G401.6 (cell line): ENCODE data around the gene BPIFB4.
"Not testable (repeated sequence)": the region's sequence is repeated elsewhere in the genome, so short reads cannot be mapped to it uniquely, and the experiment has no call there.

Source experiments
- FAIRE-seq: peaks from 2 replicates; lab custom pipeline; 2012; peaks lifted over from hg19 to GRCh38; lab: Jason Lieb, UNC

The BPIFB4 gene

DNA sequence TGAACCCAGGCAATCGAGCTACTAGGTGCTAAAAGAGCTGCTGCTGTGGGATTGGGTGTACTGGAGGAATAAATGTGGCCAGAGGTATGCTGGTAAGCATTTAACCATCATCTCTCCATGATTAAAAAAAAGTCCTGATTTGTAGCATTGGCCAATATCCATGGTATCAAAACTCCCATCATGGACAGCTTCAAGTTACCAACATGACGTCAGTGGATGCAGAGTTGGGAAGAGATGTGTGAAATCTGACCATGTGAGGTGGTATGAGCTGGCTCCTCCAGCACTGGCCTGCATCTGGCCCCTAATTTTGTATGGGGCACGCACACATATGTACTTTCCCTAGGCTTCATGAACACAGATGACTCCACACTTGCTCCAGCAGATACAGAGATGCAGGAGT lies 11.7 kb downstream of the BPIFB4 start:
- no peak for FAIRE-seq

DNA sequence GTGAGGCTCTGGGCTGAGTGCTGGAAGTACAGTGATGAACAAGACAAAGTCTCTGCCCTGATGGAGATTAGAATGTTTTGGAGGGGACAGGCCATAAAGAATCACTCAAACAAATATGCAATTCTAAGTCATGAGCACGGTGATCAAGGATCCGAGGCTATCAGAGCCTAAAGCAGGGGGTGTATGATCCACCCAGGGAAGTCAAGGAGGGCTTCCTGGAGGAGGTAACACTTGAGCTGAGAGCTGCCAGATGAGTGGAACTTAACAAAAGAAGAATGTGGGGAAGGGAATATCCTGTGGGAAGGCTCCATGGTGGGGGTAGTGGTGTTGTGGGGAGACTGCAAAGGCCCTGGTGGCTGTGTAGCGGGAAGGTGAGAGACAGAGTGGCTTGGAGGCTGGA lies 12.2 kb downstream of the BPIFB4 start:
- FAIRE-seq = no peak

DNA sequence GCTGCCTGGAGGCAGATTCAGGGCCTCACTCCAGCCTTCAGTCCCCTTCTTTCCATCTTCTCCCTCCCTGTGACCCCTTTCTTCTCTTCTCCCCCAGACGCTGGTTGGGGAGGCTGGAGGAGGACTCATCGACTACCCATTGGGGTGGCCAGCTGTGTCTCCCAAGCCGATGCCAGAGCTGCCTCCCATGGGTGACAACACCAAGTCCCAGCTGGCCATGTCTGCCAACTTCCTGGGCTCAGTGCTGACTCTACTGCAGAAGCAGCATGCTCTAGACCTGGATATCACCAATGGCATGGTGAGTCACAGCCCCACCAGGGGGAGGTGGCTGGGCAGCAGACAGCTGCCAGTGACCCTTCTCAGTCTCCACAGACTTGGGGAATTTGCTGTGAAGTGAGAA lies 12.9 kb downstream of the BPIFB4 start:
- FAIRE-seq = no peak

DNA sequence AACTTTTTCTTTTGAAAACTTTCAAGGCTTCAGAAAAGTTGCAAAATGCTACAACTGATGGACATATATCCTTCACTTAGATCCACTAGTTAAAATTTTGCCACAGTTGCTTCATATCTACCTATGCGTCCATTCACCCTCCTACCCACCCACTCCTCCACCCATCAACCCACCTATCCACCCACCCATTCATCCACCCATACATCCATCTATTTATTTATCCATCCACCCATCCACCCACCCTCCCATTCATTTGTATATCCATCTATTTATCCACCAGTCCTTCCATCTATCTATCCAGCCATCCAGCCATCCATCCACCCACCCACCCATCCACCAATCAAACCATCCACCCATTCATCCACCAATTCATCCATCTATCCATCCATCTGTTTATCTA lies 13.6 kb downstream of the BPIFB4 start:
- no peak for FAIRE-seq

DNA sequence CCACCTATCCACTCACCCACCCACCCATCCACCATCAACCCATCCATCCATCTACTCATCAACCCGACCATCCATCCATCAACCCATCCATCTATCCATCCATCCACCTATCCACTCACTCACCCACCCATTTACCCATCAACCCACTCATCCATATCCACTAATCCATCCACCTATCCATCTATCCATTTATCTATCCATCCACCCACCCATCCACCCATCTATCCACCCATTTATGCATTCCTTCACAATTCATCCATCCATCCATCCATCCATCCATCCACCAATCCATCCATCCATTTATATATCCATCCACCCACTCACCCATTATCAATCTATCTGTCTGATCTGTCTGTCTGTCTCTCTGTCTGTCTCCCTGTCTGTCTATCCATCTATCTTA lies 14.1 kb downstream of the BPIFB4 start:
- no peak for FAIRE-seq

DNA sequence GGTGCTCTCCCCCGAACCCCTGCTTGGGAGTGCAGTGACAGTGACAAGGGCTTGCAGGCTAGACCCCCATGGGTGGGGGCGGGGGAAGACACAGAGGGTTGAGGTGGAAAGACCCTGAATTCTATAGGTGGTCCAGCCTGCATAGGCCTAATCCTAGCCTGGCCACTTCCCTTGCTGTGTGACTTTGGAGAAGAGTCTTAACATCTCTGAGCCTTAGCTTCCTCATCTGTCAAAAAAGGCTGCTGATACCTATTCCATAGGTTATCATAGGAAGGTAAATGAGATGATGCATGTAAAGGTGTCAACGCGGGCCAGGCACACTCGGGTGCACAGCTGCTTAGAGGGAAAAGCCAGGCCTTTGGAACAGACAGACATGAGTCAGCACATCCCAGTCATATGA lies 15.8 kb downstream of the BPIFB4 start:
- no peak for FAIRE-seq

DNA sequence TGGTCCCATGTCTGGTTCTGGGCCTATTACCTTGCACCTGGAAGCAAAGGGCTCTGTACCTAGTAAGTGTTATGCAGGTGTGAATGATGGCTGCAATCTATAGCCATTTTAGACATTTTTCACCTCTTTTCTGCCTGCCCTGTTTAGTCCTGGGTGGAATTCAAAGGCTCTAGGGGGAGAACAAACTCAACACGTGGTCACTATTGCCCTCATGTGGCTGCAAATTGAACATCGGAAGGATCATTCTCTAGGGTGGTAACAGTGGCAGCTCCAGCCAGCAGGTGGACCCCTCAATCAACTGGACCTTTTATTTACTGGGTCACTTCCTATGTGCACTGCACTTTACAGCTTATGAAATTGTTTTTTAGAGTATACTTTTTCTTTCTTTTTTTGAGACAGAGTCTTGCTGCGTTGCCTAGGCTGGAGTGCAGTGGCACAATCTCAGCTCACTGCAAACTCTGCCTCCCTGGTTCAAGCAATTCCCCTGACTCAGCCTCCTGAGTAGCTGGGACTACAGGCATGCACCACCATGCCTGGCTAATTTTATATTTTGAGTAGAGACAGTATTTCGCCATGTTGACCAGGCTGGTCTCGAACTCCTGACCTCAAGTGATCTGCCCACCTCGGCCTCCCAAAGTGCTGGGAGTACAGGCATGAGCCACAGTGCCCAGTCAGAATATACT lies 16.6 kb downstream of the BPIFB4 start:
- peak; percentile 92 for FAIRE-seq

DNA sequence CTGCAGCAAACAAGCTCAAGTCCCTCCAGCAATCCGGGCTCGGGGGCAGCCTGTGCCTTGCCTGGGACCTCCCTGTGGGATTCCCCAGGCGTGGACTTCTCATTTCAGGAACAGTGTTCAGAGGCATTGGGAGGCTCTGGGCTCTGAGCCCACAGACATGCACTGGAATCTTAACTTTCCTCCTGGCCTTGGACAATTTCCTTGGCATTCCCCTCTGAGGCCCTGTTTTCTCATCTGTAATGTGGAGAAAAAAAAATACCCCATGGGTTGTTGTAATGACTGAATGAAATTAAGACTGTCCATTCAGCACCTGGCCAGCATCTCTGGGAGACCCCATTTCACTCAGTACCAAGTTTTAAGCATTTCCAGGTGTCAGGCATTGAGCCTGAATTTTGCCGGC lies 17.6 kb downstream of the BPIFB4 start:
- no peak for FAIRE-seq

DNA sequence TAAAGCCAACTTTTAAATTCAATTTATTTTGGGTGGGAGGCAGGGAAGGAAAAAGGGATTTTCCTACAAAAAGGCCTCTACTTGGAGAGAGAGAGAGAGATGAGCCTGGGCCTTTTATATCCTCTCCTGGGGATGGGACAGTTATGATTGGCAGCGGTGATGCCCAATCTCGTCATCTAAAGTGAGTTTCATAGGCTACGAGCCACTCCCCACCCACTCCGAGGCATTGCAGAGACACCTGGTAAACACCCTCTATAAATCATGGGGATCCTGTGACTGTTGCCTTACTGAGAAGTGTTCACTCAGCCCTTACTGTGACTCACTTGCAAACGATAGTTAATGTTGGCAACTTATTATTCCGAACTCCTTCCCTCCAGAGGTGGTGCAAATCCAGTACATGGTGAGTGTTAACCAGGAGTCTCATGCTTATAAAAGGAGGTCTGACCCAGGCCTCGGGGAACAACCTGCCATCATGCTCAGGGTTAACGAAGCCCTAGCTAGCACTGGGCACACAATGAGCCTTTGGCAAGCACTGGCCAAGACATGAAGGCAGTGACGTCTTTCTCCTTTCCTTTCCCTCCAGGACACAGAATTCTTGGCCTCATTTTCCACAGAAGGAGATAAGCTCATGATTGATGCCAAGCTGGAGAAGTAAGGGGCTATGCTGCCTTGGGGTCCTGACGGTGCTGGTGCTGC lies 20.5 kb downstream of the BPIFB4 start:
- FAIRE-seq = no peak

DNA sequence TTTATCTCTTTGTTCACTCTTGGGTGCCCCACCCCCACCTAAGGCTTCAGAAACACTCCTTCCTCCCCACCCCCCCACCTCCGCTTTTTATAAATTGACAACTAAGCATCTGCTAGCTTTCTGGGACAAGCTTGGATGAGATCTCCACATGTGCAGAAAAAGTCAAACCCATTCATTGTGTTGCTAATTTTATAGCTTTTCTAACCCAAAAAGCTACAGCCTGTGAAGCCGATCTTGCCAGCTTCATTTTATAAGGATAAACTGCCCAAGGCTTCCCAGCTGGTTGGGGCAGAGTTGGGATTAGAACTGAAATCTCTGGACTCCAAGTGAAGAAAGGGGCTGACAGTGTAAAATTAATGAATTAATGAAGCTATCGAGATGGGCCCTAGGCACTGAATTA lies 24.1 kb downstream of the BPIFB4 start:
- no peak for FAIRE-seq

DNA sequence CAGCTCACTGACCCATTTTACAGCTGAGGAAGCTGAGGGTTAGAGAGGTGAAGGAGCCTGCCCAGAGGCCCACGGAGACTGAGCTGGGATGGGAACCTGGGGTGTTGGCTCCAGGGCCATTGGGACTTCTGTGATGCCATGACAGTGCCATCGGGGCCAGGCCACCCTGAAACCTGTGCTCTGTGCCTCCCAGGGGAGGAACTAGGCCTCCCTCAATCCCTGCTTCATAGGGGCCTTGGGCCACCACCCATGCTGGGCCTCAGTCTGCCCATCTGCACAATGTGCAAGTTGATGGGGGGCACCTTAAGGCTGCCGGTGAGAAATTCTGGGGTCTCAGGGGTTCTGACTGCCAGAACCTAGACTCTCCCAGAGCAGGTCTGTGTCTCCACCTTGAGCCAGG lies 24.9 kb downstream of the BPIFB4 start:
- no peak for FAIRE-seq

DNA sequence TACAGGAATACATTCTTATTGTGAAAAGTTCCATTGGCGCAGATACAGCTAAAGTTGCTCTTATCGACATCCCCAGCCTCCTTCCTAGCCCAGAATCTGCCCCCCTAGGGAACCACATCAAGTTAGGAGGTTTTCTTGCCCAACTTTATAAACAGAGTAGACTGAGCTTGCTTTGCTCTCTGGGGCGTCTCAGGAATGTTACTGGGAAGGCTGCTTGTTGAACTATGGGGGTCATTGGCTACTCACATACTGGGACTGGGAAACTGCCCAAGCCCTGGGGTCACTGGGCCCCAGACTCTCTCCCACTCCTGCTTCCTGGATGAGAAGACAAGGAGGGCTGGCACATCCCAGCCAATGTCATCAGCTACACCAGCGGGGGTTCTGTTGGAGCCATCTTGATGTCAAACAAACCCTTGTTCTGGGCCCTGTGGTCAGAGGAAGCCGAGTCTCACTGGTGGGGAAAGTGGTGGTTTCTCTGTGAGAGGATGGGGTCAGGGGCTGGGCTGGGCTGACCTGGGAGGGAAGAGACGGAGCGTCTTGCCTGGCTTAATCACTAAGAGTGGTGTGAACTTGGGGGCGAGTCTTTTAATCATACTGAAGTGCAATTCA lies 26.0 kb downstream of the BPIFB4 start:
- no peak for FAIRE-seq

DNA sequence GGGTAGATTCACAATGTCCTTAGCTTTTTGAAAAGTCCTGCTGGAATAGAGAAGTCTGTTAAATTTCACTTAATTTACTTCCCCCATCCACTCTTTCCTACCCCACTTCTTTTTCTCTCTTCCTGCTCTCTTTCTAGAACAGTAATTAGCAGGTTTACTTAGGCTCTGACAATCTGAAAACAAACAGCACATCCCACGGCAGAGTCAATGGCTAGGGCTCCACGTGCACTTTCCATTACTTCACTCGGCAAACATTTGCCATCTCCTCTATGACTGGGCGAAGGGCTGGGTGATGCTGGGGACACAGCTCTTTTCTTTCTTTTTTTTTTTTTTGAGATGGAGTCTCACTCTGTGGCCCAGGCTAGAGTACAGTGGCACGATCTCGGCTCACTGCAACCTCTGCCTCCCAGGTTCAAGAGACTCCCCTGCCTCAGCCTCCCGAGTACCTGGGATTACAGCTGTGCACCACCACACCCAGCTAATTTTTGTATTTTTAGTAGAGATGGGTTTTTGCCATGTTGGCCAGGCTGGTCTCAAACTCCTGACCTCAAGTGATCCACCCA lies 26.7 kb downstream of the BPIFB4 start:
- FAIRE-seq = not testable (repeated sequence)

DNA sequence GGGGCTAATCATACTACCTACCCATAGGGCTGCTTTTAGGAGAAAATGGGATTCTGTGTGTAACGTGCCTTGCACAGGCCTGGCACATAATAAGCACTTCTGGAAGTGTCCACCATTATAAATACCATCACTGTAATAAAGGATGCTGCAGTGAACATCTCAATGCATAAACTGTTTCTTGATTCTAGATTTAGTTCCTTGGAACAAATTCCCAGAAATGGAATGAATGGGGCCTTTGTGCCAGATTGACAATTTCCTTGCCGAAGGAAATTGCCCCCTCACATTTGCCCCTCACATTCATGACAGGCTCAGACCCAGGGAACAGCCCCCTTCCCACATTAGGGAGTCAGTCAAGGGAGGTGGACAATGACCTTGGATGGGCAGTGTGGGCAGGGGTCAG lies 29.2 kb downstream of the BPIFB4 start:
- FAIRE-seq = no peak

DNA sequence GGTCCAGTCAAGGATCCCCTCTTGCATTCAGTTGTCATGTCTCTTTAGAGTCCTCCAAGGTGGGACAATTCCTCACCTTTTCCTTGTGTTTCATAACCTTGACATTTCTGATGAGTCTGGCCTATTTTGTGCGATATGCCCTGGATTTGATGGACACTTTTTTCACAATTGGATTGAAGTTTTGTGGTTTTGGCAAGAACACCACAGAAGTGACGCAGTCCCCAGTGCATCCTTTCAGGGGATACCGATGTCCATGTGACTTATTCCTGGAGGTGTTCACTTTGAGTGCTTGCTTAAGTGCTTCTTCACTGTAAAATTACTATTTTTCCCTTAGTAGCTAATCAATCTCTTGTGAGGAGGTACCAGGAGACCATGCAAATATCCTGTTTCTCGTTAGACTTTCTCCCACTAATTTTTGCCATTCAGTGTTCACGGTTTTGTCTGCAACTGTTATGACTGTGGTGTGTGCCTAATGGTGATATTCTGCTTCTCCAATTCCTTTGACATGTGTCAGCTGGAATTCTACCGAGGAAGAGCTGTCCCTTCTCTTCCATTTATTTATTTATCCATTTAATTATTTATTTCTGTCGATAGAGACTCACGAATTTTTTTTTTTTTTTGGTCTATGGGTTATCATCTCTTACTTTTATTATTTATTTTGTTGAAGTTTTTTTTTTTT lies 30.8 kb downstream of the BPIFB4 start:
- FAIRE-seq = no peak

DNA sequence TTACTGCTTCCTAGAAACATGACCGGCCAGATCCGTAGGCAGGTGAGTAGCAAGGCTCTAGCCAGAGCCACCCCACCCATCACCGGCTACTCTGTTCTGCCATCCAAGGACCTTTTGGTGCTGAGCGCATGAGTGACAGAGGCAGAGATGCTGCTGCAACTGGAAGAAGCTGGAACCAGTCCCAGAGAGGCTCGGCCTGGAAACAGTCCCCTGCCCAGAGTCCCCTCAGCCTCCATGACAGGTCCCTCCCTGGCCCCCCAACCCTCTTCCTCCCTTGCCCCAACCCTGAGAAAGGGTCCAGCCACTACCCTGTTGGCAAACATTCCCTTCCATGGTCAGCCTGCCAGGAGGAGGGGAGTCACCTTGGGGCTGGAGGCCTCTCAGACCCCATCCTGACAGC lies 31.9 kb downstream of the BPIFB4 start:
- FAIRE-seq = no peak

DNA sequence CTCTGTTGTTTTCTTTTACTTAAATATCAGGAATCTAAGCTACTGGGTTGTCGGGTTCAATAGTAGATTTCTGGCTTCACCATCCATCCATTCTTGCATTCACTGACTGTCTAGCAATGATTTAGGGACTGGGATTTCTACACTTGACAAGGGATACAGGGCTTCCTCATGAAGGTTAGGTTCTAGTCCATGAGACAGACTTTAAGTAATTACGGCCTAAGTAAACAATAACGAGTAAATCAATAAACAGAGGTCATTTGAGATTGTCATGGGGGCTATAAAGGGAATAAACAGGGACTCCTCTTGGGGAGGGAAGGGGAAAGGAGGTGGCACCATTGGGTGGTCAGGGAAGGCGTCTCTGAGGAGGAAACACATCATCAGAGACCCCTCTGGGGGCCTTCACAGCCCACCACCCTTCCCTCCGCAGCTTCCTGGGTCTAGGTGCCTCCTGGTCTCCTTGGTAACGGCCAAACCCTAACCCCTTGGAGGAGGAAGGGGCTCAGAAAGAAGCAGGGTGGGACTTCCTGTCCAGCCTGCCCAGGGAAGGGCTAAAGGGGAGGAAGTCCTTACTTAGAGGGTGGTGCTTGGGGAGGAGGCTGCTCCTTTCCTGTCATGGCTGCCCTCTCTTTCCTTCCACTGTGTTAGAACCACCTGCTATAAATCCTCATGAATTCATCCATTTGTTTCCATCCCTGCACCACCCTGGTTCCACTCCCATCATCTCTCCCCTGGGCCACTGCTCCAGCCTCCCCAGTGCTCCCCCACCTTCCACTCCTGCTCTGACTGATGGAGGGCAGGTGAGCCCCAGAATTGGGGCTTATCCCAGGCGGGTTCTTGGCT lies 33.3 kb downstream of the BPIFB4 start:
- FAIRE-seq = no peak

DNA sequence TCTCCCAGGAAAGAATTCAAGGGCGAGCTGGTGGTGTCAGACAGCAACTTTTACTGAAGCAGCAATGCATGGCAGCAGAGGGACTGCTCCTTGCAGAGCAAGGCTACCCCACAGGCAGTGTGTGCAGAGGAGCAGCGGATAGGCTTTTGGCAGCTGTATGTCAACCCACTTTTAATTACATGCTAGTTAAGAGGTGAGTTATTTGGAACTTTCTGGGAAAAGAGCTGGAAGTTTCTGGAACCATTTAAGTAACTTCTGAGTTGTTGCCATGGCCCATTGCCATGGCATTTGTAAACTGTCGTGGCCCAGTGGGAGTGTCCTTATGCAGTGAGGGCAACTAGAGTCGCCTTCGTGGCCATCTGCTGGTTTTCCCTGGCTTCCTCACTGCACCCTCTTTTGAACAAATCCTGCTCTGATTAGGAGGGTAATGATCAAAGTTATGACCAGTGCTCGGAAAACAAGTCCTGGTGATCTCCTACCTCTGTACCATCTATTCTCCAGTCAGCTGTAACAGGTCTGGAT lies 34.0 kb downstream of the BPIFB4 start:
- no peak for FAIRE-seq

DNA sequence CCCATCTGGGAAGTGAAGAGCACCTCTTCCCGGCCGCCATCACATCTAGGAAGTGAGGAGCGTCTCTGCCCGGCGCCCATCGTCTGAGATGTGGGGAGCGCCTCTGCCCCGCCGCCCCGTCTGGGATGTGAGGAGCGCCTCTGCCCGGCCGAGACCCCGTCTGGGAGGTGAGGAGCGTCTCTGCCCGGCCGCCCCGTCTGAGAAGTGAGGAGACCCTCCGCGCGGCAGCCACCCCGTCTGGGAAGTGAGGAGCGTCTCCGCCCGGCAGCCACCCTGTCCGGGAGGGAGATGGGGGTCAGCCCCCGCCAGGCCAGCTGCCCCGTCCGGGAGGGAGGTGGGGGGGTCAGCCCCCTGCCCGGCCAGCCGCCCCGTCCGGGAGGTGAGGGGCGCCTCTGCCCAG lies 36.1 kb downstream of the BPIFB4 start:
- not testable (repeated sequence) for FAIRE-seq

DNA sequence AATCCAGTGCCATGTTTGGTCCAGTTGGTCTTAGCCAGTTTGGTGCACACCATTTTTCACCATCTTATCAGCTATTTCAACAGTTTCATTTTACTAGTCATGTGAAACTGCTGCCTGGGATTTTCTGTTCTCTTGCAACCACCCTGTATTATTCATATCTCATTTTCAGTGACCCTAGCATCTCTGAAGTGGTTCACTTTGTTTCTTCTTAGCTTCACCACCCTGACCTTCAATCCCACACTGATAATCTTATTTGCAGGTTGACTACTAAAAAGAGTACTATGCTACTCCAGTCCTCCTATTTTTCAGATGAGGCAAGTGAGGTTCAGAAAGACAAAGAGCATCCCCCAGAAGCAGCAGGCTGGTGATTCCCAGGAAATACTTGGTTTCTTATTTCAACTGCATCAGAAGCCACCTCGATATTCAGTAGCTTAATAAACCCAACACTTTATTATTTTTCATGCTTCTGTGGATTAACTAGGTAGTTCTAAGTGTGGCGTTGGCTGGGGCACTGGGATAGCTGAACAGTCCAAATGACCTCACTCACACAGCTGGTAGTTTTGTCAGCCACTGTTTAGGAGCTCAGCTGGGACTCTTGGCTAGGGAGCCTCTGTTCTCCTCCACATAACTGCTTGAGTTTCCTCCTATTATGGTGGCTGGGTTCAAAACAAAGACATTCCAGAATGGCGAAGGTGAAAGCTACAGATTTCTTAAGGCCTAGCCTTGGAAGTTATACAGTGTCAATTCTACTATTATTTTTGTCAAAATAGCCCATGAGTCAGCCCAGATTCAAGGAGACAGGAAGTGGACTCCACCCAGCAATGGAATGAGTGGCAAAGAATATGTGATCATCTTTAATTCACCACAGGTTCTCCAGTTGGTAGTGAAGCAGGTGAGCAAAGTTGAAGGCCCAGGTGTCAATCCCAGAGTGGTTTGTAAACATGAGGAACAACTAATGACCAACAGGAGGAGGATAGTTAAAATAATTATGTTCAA lies 40.6 kb downstream of the BPIFB4 start:
- FAIRE-seq = no peak
